ENCODE data around the gene NTHL1.
"Not testable (repeated sequence)": the region's sequence is repeated elsewhere in the genome, so short reads cannot be mapped to it uniquely, and the experiment has no call there.

NTHL1 gene

DNA sequence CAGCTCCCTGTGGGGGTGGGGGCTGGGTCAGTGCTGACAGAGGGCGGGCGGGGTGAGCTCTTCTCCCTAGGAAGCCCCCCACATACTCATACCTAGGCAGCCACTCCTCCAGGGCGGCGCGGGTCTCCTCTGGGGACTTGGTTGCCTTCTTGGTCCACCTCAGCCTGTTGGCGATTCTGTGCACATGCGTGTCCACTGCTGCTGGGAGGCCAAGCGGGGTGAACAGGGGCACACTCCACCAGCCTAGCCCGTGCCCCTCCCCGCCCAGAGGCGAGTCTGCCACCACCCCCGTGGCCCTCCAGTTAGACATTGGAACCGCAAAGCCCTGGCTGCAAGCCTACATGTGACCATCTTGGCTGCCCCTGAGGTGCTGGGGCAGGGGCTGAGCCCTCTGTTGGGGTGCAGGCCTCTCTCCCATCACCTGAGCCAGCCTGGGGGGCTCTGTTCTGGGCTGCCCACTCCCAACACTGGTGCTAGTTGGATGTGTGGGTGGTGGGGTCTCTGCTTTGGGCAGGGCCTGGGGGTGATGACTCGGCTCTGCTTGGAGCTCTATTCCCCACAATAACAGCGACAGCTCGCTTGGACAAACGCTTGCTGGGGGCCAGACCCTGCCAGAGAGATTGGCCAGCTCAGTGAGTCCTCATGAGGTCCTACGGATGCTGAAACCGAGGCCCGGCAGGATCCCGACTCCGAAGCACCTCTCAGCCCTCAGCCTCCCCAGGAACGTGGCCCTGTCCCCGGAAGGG, 7.4 kb downstream of the NTHL1 start:
- no peak for DNase-seq

GRCh38 chr16:2039274-2040031, 8.2 kb downstream of the NTHL1 start:
- DNase-seq: peak; percentile 86

- no peak for DNase-seq
Observed at GRCh38 chr16:2038382-2039231, 9.0 kb downstream of the NTHL1 start.

DNA sequence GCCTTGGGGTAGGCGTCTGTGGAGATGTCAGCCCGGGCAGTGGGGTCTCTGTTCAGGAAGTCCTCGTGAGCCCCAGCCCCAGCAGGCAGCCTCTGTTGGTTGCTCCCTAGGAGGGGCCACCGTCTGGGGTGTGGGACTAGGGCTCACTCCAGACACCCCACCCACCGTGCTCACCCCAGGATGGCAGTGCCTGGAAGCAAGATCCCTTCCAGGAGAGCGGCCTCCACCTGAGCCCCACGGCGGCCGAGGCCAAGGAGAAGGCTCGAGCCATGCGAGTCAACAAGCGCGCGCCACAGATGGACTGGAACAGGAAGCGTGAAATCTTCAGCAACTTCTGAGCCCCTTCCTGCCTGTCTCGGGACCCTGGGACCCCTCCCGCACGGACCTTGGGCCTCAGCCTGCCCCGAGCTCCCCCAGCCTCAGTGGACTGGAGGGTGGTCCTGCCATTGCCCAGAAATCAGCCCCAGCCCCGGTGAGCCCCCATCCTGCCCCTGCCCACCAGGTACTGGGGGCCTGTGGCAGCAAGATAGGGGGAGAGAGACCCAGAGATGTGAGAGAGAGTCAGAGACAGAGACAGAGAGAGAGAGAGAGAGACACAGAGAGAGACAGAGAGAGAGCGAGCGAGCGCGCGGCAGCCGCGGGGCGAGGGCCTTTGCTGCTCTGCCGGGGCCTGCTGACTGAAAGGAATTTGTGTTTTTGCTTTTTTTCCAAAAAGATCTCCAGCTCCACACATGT, 9.8 kb downstream of the NTHL1 start:
- DNase-seq: peak; percentile 66

GRCh38 chr16:2037115-2037514, 10.5 kb downstream of the NTHL1 start:
- DNase-seq: no peak

GRCh38 chr16:2036200-2036966, 11.3 kb downstream of the NTHL1 start:
- no peak for DNase-seq

DNA sequence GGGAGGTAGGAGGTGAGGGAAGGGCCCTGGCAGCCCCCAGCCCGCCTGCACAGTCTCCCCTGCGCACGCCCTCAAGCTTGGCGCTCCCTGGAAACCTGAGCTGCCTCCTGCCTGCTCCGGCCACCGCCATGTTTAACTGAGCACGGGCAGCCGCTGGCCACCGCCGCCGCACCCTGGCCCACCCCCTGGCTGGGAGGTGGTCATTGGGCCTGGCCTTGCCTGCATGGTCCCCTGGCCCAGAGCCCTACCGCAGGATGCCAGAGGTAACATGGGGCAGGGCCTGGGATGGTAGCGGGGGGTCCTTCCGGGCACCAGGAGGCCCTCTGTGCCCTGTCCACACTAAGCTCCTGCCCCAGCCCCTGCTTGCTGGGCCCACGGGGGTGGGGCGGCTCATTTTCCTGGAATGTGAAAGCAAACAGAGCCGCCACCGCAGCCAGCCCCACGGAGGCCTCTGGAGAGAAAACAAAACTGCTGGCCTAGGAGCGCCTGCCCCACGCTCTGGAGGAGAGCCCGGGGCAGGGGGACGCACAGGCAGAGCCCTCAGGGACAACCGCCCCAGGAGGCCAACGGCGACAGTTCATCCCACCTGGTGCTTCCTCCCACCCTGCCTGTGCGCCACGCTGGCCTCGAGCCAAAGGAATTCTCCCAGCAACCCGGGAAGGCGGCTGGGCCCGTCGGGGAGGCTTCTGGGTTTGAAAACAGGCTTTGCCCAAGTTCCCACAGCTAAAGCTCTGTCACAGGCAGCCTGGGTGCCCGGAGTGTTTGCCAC, 12.0 kb downstream of the NTHL1 start:
- DNase-seq: peak; percentile 80

DNA sequence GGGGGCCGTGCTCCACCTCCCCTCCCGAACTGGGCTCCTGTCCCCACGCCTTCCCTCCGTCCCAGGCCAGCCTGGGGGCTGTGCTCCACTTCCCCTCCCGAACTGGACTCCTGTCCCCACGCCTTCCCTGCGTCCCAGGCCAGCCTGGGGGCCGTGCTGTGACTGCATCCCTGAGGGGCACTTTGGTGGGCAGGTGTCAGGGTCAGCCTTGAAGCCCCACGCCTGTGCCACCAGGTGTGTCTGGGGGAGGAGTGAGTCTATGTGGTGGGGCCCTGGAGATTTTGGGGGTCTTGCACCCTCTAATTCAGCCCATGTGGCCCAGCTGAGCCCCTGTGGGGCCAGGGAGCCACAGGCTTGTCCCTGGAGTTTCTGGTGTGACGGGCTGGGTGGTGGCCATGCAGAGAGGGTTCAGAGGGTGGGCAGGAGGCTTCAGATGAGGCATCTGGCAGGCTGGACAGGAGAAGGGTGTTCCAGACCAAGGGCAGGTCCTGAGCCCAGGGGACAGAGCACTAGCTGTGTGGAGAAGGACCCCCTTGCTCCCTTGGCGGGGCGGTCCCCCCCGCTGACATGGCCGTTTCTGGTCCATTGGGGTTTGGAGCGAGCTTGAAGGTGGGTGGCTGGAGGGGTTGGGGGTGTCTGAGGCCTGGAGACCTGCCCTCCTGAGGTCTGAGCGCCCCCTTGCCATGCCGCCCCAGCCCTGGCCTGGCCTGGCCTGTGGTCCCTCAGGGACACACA, 12.8 kb downstream of the NTHL1 start:
- DNase-seq: no peak

GRCh38 chr16:2033909-2034695, 13.5 kb downstream of the NTHL1 start:
- DNase-seq: not testable (repeated sequence)

DNA sequence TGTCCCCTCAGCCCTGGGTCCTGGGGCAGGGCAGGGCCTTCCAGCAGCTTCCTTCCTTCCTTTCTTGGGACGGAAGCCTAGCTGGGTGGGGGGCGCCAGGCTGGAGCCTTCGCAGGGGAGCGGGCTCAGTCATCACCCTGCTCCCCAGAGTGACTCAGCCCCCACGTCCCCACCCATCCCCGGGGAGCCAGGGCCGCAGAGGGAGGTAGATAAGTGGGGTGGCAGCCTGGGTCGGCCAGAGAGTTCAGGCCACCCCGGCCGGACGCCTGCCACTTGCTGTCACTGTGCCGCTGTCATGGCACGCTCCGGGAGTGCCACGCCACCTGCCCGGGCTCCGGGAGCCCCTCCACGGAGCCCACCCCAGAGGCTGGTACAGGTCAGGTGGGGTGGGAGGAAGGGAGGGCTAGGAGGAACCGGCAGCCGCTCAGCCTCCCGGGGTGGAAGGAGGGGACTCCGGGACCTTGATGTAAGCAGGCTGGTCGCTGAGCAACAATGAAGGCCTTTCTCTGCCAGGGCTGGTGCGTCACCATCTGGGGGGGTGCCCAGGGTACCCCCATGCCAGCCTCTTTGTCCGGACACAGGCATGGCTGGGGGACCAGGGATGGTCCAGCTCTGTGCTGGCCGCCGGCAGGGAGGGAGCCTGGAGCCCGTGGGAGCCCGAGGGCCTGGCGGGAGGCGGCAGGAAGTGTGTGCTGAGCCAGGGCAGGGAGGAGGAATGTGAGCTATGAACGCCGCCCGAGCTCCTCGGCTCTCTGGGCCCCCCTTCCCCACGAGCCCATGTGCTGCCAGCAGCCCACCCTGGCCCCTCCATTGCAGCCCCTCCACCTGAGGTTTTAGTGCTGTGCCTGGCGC, 14.4 kb downstream of the NTHL1 start:
- peak; percentile 69 for DNase-seq

GRCh38 chr16:2032285-2033056, 15.2 kb downstream of the NTHL1 start:
- DNase-seq: peak; percentile 40

- no peak for DNase-seq
Observed at GRCh38 chr16:2031081-2031577, 16.5 kb downstream of the NTHL1 start.

DNA sequence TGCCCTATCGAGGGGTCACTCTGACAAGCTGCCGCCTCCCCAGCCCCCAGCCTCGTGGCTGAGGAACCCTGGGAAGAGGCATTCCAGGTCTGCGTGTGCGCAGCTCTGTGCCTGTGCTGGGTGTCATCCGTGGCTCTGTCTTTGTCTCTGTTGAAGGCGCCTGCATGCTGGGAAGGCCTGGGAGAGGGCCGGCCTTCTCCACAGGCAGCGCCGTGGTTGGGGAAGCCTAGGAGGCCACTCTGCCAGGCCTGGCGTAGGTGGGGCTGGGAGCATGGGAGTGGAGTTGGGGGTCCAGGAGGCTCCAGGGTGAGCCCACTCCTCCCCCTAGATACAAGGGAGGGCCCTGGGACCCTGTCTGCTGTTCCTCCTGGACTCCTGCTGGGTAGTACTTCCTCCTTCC, 17.6 kb downstream of the NTHL1 start:
- DNase-seq: no peak

GRCh38 chr16:2029350-2029749, 18.3 kb downstream of the NTHL1 start:
- no peak for DNase-seq

DNA sequence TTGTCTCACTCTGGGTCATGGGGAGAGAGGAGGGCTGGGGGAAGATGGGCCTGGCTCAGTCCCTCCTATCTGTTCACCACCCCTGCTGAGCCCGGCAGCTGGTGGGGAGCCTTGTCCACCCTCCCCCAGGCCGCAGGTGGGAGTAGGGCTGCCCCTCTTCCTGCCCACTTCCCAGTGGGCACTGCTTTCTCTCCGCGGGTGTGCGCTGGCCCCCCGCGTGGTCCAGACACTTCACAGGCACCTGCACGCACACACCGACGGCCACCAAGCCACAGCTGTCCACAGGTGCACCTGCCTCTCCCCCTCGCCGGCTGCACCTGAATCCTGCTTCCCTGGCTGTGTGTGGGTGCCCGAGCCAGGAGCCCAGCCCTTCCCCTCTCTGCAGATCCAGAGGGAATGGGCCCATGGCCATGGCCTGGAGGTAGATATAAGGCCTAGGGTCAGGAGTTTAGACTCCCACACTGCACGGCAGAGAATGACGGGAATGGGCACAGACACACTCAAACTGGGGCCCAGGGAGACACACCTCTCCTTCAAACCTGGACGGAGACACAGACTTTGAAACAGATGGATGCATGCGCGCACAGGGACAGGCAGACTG, 18.9 kb downstream of the NTHL1 start:
- no peak for DNase-seq

- no peak for DNase-seq
Observed at GRCh38 chr16:2028146-2028545, 19.5 kb downstream of the NTHL1 start.
